Measurements from ENCODE around the gene ABCC4.

The ABCC4 gene

DNA sequence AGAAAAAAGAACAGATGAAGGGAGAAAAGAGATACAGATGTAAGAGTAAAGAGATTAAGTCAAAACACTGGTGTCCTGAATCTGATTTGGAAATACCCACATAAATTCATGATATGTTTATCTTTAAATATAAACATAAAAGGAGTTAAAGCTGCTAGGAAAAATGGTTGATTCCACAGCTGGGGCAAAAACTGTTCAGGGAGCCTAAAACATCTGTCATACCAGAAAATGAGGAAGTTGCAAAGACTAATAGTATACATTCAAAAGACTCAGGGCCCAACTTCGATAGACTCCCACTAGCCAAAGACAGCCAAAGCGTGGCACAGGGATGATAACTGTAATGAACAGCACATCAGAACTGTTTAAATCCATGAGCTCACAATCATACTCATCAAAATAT, 62.0 kb downstream of the ABCC4 start:
- no peak overlapping the region for H3K4me3 ChIP-seq (replicated peaks; ENCODE audit: low read depth, low read length)
- TF ChIP-seq, protein P1, sequence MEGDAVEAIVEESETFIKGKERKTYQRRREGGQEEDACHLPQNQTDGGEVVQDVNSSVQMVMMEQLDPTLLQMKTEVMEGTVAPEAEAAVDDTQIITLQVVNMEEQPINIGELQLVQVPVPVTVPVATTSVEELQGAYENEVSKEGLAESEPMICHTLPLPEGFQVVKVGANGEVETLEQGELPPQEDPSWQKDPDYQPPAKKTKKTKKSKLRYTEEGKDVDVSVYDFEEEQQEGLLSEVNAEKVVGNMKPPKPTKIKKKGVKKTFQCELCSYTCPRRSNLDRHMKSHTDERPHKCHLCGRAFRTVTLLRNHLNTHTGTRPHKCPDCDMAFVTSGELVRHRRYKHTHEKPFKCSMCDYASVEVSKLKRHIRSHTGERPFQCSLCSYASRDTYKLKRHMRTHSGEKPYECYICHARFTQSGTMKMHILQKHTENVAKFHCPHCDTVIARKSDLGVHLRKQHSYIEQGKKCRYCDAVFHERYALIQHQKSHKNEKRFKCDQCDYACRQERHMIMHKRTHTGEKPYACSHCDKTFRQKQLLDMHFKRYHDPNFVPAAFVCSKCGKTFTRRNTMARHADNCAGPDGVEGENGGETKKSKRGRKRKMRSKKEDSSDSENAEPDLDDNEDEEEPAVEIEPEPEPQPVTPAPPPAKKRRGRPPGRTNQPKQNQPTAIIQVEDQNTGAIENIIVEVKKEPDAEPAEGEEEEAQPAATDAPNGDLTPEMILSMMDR (IDR thresholded peaks at IDR 0.05; ENCODE audit: low read length, missing control alignments), result no peak
- DNase-seq (ENCODE audit: low read depth), result no peak

DNA sequence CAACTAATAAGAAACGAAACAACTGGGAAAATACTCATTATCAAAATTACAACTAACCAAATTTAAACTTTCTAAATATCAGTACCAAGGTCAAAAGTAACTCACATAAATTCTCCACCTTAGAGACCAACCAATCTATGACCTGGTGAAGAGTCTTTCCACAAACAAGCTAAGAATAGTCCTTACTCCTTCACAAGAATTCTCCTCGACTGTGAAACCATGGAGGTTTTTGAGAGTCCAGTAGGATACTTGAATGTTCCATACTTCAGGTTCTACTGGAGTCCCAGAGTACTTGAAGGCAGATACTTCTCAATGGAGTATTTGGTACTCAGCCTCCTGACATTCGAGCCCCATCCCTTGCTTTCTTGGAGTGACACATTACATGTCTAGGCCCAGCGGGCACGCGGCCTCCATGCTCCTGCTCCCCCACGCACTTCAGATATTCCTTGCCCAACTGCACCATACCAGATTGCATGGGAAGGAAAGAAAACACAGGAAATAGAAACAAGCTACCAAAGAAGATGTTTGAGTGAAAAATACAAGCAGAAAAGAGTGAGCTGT, 63.9 kb downstream of the ABCC4 start:
- TF ChIP-seq, protein P1 (IDR thresholded peaks at IDR 0.05; ENCODE audit: low read length, missing control alignments), result no peak
- DNase-seq (ENCODE audit: low read depth), result no peak

DNA sequence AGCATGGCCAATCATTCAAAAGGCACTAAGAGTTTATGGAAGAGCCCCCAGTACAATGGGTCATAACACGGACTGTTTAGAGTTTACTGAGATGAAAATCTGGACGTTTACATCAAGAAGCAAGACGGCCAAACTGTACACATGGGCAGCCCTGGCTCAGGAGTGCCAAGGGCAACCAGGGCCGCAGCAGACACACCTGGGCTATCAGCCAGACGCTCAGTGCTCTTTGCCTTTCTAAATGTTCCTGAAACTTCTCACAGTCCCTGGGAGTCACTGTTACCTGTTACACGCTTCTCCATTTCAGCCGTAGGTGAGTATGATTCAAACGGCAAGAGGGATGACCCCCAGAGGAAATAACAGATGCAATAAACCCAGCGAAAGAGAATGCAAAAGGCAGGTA, 64.5 kb downstream of the ABCC4 start:
- H3K4me3 ChIP-seq (replicated peaks; ENCODE audit: low read depth, low read length), result no peak overlapping the region
- no peak for DNase-seq (ENCODE audit: low read depth)
- TF ChIP-seq, protein P1 (IDR thresholded peaks at IDR 0.05; ENCODE audit: low read length, missing control alignments), result no peak

More for the DNA sequence above, 63.9 kb downstream of the ABCC4 start:
- no peak overlapping the region for H3K4me3 ChIP-seq (replicated peaks; ENCODE audit: low read depth, low read length)

DNA sequence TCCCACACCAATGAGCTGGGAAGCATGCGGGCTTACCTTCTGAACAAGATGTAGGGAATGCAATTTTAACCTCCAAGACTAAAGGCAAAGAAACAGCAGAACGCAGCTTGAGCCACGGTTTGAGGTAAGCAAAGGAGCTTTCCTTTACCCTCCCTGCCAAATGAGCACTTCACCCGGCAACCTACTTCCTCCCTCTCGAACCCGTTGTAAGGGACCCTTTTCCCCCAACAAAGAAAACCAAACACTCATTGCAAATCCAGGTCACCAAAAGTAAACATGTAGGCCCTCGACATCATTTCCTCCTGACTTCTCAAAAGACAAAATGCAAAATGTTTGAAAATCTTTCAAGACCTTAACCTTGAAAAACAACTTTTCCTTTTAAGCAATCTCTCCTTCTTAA, 65.3 kb downstream of the ABCC4 start:
- TF ChIP-seq, protein P1 (IDR thresholded peaks at IDR 0.05; ENCODE audit: low read length, missing control alignments), result no peak
- DNase-seq (ENCODE audit: low read depth), result no peak
- H3K4me3 ChIP-seq (replicated peaks; ENCODE audit: low read depth, low read length), result no peak overlapping the region

DNA sequence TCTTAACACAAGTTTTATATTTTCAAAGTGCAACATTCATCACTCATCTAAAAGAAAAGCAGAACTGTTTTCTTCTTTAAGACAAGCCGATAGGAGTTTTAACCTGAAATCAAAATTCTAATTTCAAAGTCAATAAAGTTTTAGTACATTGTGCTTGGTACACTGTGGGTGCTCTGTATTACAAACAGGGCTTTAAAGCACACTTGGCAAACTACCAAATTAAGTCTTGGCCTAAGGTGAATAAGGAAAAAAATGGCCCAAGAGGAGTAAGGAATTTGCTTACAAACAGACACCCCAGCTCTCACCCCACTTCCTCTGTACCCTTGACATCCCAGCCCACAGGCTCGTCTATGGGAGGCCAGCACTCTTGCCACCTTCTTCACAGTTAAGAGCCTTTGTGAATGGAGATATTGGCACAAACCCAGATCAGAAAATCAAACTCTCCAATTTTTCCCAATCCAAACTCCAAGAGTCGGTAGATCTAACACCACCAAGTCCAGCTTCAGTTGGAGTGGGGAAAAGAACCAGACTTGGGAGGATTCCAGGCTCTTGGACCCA, 66.0 kb downstream of the ABCC4 start:
- no peak overlapping the region for H3K4me3 ChIP-seq (replicated peaks; ENCODE audit: low read depth, low read length)
- no peak for DNase-seq (ENCODE audit: low read depth)
- TF ChIP-seq, protein P1 (IDR thresholded peaks at IDR 0.05; ENCODE audit: low read length, missing control alignments), result no peak

DNA sequence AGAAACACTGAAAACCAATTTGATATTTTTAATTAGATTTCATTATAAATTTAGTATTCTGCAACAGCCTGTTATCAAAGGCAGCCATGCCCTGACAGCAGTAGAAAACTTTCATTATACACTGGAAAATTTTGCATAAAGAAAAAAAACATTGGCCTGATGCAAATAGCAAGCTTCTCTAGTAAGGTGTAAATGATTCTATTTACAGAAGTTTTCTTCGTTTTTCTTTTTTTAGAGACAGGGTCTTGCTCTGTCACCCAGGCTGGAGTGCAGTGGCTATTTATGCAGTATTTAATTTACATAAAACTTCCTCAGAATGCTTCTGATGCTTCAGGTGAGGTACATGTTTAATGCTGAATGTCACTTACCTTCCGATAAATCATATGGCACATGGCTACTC, 67.0 kb downstream of the ABCC4 start:
- TF ChIP-seq, protein P1 (IDR thresholded peaks at IDR 0.05; ENCODE audit: low read length, missing control alignments), result no peak
- H3K4me3 ChIP-seq (replicated peaks; ENCODE audit: low read depth, low read length), result no peak overlapping the region
- DNase-seq (ENCODE audit: low read depth), result no peak

DNA sequence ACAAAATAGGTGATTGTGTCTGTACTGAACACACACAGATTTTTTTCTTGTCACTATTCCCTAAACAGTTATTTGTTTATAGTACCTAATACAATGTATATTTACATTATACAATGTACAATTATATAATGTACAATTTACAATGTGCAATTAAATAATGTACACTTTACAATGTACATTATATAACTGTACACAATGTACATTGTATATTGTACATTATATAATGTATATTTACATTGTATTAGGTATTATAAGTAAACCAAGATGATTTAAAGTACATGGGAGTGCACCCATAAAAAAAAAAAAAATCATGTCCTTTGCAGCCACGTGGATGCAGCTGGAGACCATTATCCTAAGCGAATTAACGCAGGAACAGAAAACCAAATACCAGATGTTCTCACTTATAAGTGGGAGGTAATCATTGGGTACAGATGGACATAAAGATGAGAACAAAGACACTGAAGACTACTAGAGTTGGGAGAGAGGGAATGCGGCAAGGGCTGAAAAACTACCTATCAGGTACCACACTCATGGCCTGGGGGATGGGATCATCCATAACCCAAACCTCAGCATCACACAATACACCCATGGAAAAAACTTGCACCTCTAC, 68.1 kb downstream of the ABCC4 start:
- DNase-seq (ENCODE audit: low read depth), result no peak
- no peak overlapping the region for H3K4me3 ChIP-seq (replicated peaks; ENCODE audit: low read depth, low read length)
- TF ChIP-seq, protein P1 (IDR thresholded peaks at IDR 0.05; ENCODE audit: low read length, missing control alignments), result no peak

Measured in fibroblast of pulmonary artery (primary cell).